Naive B cell (primary cell): Measurements from ENCODE around the gene RAP1GAP. TPM values are rescaled to one million over a fixed set of nuclear protein-coding genes. Genes with fewer than 3 reads are reported as not detected.

Experiments used
- ATAC-seq, 2 donors: fragments of 150-1000 bp; cut with Tn5 transposase; 2 replicates each; pipeline ENCODE4 v1.10.0; 2021; ENCODE audit warnings: low read depth in 2 of 2, mild to moderate bottlenecking in 2 of 2, moderate library complexity in 2 of 2
- DNase-seq: peaks from one replicate; pipeline ENCODE4 v3.0.0; 2022
- H3K27ac Mint-ChIP-seq, 6 donors: one replicate each; pipeline ENCODE4 v1.8.0; 2020 to 2022; ENCODE audit warnings: mild to moderate bottlenecking in 6 of 6, mixed read lengths in 6 of 6, moderate library complexity in 5 of 6, inconsistent platforms in 2 of 6
- H3K27me3 Mint-ChIP-seq, 3 donors: one replicate each; pipeline ENCODE4 v1.8.0; 2021 to 2022; ENCODE audit warnings: mixed read lengths in 3 of 3, mild to moderate bottlenecking in 1 of 3
- H3K36me3 Mint-ChIP-seq, 2 donors: one replicate each; pipeline ENCODE4 v1.8.0; 2020 to 2022; ENCODE audit warnings: mixed read lengths in 2 of 2, inconsistent platforms in 1 of 2, mild to moderate bottlenecking in 1 of 2
- H3K4me1 Mint-ChIP-seq, 3 donors: one replicate each; pipeline ENCODE4 v1.8.0; 2020 to 2022; ENCODE audit warnings: mixed read lengths in 3 of 3, inconsistent platforms in 1 of 3, mild to moderate bottlenecking in 1 of 3, moderate library complexity in 1 of 3
- H3K4me3 Mint-ChIP-seq, 8 donors: one replicate each; pipeline ENCODE4 v1.8.0; 2020 to 2022; ENCODE audit warnings: mild to moderate bottlenecking in 8 of 8, mixed read lengths in 8 of 8, moderate library complexity in 8 of 8, inconsistent platforms in 2 of 8
- H3K9me3 Mint-ChIP-seq, 7 donors: one replicate each; pipeline ENCODE4 v1.8.0; 2020 to 2022; ENCODE audit warnings: mixed read lengths in 7 of 7, mild to moderate bottlenecking in 5 of 7, inconsistent platforms in 2 of 7, moderate library complexity in 1 of 7
- polyA plus RNA-seq, 6 donors: library from polyadenylated mRNA; unstranded; fragments of 300-500 nt; fragmentation: Illumina TruSeq; gene quantifications; one replicate each; pipeline ENCODE4 v1.2.3, GENCODE V29; 2021; ENCODE audit warnings: low read depth in 6 of 6

RAP1GAP gene
- polyA plus RNA-seq, 6 donors from 2014 or later = not detected

- Mint-ChIP-seq H3K4me1 (peaks cover 18 to 23% (median 22%) of the 10 kb centered on the region in 3 donors), H3K4me3 (peak overlapping the region; percentile 36 to 93 (median 81)), H3K36me3 (no peaks in the 10 kb centered on the region), H3K27ac (no peak overlapping the region), H3K9me3 (no peaks in the 10 kb centered on the region), H3K27me3 (peaks cover 22 to 68% (median 46%) of the 10 kb centered on the region in 3 donors)
- ATAC-seq = no peak
- no peak for DNase-seq
Measured at GRCh38 chr1:21652937-21653743, 16.0 kb downstream of the RAP1GAP start.

GRCh38 chr1:21652101-21652936, 16.8 kb downstream of the RAP1GAP start:
- Mint-ChIP-seq H3K36me3 (no peaks in the 10 kb centered on the region), H3K27me3 (peaks cover 28 to 71% (median 52%) of the 10 kb centered on the region in 3 donors), H3K4me3 (peak overlapping the region; percentile 66 to 93 (median 88)), H3K4me1 (peaks cover 18 to 23% (median 22%) of the 10 kb centered on the region in 3 donors), H3K9me3 (peaks cover 0 to 3% (median 0%) of the 10 kb centered on the region in 7 donors), H3K27ac (peak overlapping the region in 3 of 6 donors; percentile 16 to 67 (median 49))
- peak in 1 of 2 donors; percentile 24 for ATAC-seq
- DNase-seq = no peak

GRCh38 chr1:21651214-21652042, 17.7 kb downstream of the RAP1GAP start:
- H3K27ac Mint-ChIP-seq = peak overlapping the region in 3 of 6 donors; percentile 78 to 87 (median 87)
- H3K36me3 Mint-ChIP-seq = peaks cover 0 to 5% of the 10 kb centered on the region in 2 donors
- peak overlapping the region; percentile 78 to 92 (median 88) for H3K4me3 Mint-ChIP-seq
- H3K9me3 Mint-ChIP-seq = peaks cover 0 to 3% (median 0%) of the 10 kb centered on the region in 7 donors
- DNase-seq (no peak), ATAC-seq (peak; percentile 78 to 81)
- H3K27me3 Mint-ChIP-seq = peaks cover 27 to 71% (median 53%) of the 10 kb centered on the region in 3 donors
- peaks cover 18 to 23% (median 22%) of the 10 kb centered on the region in 3 donors for H3K4me1 Mint-ChIP-seq

GRCh38 chr1:21650400-21650799, 18.8 kb downstream of the RAP1GAP start:
- H3K4me3 Mint-ChIP-seq = peak overlapping the region in 7 of 8 donors; percentile 15 to 90 (median 70)
- ATAC-seq (no peak), DNase-seq (no peak)
- peaks cover 0 to 3% (median 0%) of the 10 kb centered on the region in 7 donors for H3K9me3 Mint-ChIP-seq
- peaks cover 18 to 23% (median 22%) of the 10 kb centered on the region in 3 donors for H3K4me1 Mint-ChIP-seq
- H3K27me3 Mint-ChIP-seq = peaks cover 29 to 81% (median 63%) of the 10 kb centered on the region in 3 donors
- H3K27ac Mint-ChIP-seq = no peak overlapping the region
- peaks cover 0 to 8% of the 10 kb centered on the region in 2 donors for H3K36me3 Mint-ChIP-seq

GRCh38 chr1:21649315-21649714, 19.8 kb downstream of the RAP1GAP start:
- no peak for DNase-seq
- Mint-ChIP-seq H3K4me3 (peak overlapping the region in 2 of 8 donors; percentile 45 to 61), H3K27me3 (peaks cover 28 to 78% (median 66%) of the 10 kb centered on the region in 3 donors), H3K4me1 (peaks cover 18 to 23% (median 22%) of the 10 kb centered on the region in 3 donors), H3K27ac (no peak overlapping the region), H3K9me3 (peaks cover 0 to 3% (median 0%) of the 10 kb centered on the region in 7 donors), H3K36me3 (peaks cover 0 to 10% of the 10 kb centered on the region in 2 donors)
- no peak for ATAC-seq

GRCh38 chr1:21648791-21649190, 20.4 kb downstream of the RAP1GAP start:
- Mint-ChIP-seq H3K36me3 (peaks cover 0 to 15% of the 10 kb centered on the region in 2 donors), H3K4me1 (peaks cover 18 to 23% (median 22%) of the 10 kb centered on the region in 3 donors), H3K27me3 (peaks cover 30 to 81% (median 71%) of the 10 kb centered on the region in 3 donors), H3K9me3 (peaks cover 0 to 3% (median 0%) of the 10 kb centered on the region in 7 donors), H3K27ac (no peak overlapping the region), H3K4me3 (peak overlapping the region in 1 of 8 donors; percentile 61)
- ATAC-seq = no peak
- no peak for DNase-seq

GRCh38 chr1:21648352-21648730, 20.8 kb downstream of the RAP1GAP start:
- peaks cover 34 to 84% (median 76%) of the 10 kb centered on the region in 3 donors for H3K27me3 Mint-ChIP-seq
- ATAC-seq (no peak), DNase-seq (no peak)
- no peak overlapping the region for H3K27ac Mint-ChIP-seq
- H3K4me3 Mint-ChIP-seq = peak overlapping the region in 1 of 8 donors; percentile 61
- peaks cover 0 to 18% of the 10 kb centered on the region in 2 donors for H3K36me3 Mint-ChIP-seq
- H3K9me3 Mint-ChIP-seq = peaks cover 0 to 3% (median 0%) of the 10 kb centered on the region in 7 donors
- peaks cover 18 to 23% (median 22%) of the 10 kb centered on the region in 3 donors for H3K4me1 Mint-ChIP-seq

- ATAC-seq (no peak), DNase-seq (no peak)
- Mint-ChIP-seq H3K4me3 (peak overlapping the region in 2 of 8 donors; percentile 9 to 77), H3K4me1 (peaks cover 11 to 22% (median 15%) of the 10 kb centered on the region in 3 donors), H3K27ac (no peak overlapping the region), H3K9me3 (peaks cover 0 to 3% (median 0%) of the 10 kb centered on the region in 7 donors), H3K27me3 (peaks cover 38 to 83% (median 80%) of the 10 kb centered on the region in 3 donors), H3K36me3 (peaks cover 0 to 18% of the 10 kb centered on the region in 2 donors)
Measured at GRCh38 chr1:21647431-21648351, 21.5 kb downstream of the RAP1GAP start.

GRCh38 chr1:21645550-21645949, 23.6 kb downstream of the RAP1GAP start:
- Mint-ChIP-seq H3K27me3 (peaks cover 35 to 82% (median 72%) of the 10 kb centered on the region in 3 donors), H3K36me3 (peaks cover 0 to 18% of the 10 kb centered on the region in 2 donors), H3K27ac (no peak overlapping the region), H3K4me1 (peaks cover 0 to 7% (median 0%) of the 10 kb centered on the region in 3 donors), H3K4me3 (no peak overlapping the region), H3K9me3 (peaks cover 0 to 3% (median 0%) of the 10 kb centered on the region in 7 donors)
- no peak for DNase-seq
- no peak for ATAC-seq

- H3K9me3 Mint-ChIP-seq = peaks cover 0 to 3% (median 0%) of the 10 kb centered on the region in 7 donors
- no peak overlapping the region for H3K4me3 Mint-ChIP-seq
- H3K27ac Mint-ChIP-seq = no peak overlapping the region
- no peak for DNase-seq
- peaks cover 0 to 18% of the 10 kb centered on the region in 2 donors for H3K36me3 Mint-ChIP-seq
- peaks cover 0 to 4% (median 0%) of the 10 kb centered on the region in 3 donors for H3K4me1 Mint-ChIP-seq
- no peak for ATAC-seq
- peaks cover 35 to 85% (median 72%) of the 10 kb centered on the region in 3 donors for H3K27me3 Mint-ChIP-seq
Measured at GRCh38 chr1:21644906-21645305, 24.3 kb downstream of the RAP1GAP start.

- peaks cover 0 to 4% (median 0%) of the 10 kb centered on the region in 3 donors for H3K4me1 Mint-ChIP-seq
- ATAC-seq (no peak), DNase-seq (no peak)
- H3K4me3 Mint-ChIP-seq = no peak overlapping the region
- peaks cover 0 to 18% of the 10 kb centered on the region in 2 donors for H3K36me3 Mint-ChIP-seq
- H3K27me3 Mint-ChIP-seq = peaks cover 35 to 85% (median 66%) of the 10 kb centered on the region in 3 donors
- H3K9me3 Mint-ChIP-seq = peaks cover 0 to 3% (median 0%) of the 10 kb centered on the region in 7 donors
- no peak overlapping the region for H3K27ac Mint-ChIP-seq
Measured at GRCh38 chr1:21644348-21644747, 24.8 kb downstream of the RAP1GAP start.
